Measurements from ENCODE around the gene TMEM179. TPM values are rescaled to one million over a fixed set of nuclear protein-coding genes. Genes with fewer than 3 reads are reported as not detected.

The TMEM179 gene
- total RNA-seq, 1 experiment from 2014 or later = 3.4 TPM

DNA sequence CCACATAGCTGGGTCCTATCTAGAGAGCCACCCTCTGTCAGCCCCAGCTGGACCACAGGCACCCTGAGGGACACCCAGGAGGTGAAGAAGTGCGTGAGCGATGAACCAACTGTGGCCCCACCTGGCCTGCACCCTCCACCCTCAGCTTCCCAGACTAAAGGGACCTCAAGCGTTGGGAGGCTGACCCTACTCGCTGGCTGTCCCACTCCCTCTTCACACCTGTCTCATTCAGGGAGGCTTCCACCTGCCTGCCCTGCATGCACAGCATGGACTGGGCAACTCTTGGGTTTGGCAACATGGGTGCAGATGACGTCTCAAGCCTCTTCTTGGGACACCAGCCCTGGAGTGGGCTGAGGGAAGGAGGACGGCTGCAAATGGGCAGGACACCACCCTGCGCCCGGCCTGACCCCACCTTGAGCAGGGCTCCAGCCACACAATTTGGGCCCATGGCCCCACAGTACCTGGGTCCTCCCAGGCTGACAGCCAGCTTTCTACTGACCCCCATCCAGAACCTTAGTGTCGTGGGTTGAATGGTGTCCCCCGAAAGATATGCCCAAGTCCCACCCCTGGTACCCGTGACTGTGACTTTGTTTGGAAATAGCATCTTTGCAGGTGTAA lies 2.1 kb downstream of the TMEM179 start:
- Histone ChIP-seq H3K27me3 (ENCODE audit: control insufficient read depth, insufficient read depth, low read length) (peaks cover 6% of the 10 kb centered on the region), H3K9me3 (ENCODE audit: control insufficient read depth, insufficient read depth, low read depth, low read length) (no peaks in the 10 kb centered on the region), H3K27ac (ENCODE audit: low read length) (no peak overlapping the region), H3K4me1 (ENCODE audit: control insufficient read depth, insufficient read depth, low read length) (no peaks in the 10 kb centered on the region), H3K36me3 (ENCODE audit: control insufficient read depth, insufficient read depth, low read length) (no peaks in the 10 kb centered on the region), H3K4me3 (ENCODE audit: low read depth in 2 of 2, low read length in 2 of 2) (no peak overlapping the region)
- ChIA-PET POLR2A (no interaction called here), CTCF (no interaction called here)
- TF ChIP-seq REST (IDR thresholded peaks at IDR 0.05; ENCODE audit: insufficient read depth in 1 of 2, low read depth in 2 of 2, low read length in 1 of 2) (no peak), TCF7L2 (IDR thresholded peaks at IDR 0.05; ENCODE audit: low read depth, low read length) (no peak), SIN3A (IDR thresholded peaks at IDR 0.05; ENCODE audit: borderline replicate concordance, insufficient read depth, low read depth, low read length) (no peak), POLR2AphosphoS5 (IDR thresholded peaks at IDR 0.05; ENCODE audit: low read depth, low read length) (no peak)
- TF ChIP-seq, protein P1, sequence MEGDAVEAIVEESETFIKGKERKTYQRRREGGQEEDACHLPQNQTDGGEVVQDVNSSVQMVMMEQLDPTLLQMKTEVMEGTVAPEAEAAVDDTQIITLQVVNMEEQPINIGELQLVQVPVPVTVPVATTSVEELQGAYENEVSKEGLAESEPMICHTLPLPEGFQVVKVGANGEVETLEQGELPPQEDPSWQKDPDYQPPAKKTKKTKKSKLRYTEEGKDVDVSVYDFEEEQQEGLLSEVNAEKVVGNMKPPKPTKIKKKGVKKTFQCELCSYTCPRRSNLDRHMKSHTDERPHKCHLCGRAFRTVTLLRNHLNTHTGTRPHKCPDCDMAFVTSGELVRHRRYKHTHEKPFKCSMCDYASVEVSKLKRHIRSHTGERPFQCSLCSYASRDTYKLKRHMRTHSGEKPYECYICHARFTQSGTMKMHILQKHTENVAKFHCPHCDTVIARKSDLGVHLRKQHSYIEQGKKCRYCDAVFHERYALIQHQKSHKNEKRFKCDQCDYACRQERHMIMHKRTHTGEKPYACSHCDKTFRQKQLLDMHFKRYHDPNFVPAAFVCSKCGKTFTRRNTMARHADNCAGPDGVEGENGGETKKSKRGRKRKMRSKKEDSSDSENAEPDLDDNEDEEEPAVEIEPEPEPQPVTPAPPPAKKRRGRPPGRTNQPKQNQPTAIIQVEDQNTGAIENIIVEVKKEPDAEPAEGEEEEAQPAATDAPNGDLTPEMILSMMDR (IDR thresholded peaks at IDR 0.05) = no peak
- no TSS peak for BruUV-seq (replicated peaks)
- no peak for ATAC-seq
- intact Hi-C loops (cut with micrococcal nuclease; ENCODE audit: unreplicated experiment) (no loop called here), in situ Hi-C loops (cut with HindIII; ENCODE audit: low pct_unique_long_range_greater_than_20kb, low sequenced_read_pairs) (no loop called here)
- DNase-seq (ENCODE audit: low read depth, low spot score) = no peak

DNA sequence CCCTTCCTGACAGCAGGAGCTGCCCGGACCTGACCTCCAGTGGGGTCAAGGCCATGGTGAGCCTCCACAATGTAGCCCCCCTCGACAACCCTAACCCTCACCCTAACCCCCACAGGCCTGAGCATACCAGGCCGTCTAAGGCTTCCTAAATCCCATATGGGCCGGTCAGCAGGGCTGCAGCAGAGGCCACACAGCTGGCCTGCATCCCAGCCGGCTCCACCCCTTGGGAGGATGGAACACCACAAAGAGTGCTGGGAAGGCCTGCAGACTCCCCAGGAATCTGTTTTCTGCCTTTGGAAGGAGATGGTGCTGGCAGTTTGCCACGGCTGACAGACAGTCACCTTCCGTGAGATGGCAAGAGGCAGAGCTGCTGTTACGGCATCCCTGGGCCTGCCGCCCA lies 2.8 kb downstream of the TMEM179 start:
- DNase-seq (ENCODE audit: low read depth, low spot score) = no peak
- POLR2A ChIA-PET = no interaction called here

More for the DNA sequence above, 2.8 kb downstream of the TMEM179 start:
- Histone ChIP-seq H3K27me3 (ENCODE audit: control insufficient read depth, insufficient read depth, low read length) (peaks cover 4% of the 10 kb centered on the region), H3K27ac (ENCODE audit: low read length) (no peak overlapping the region), H3K4me1 (ENCODE audit: control insufficient read depth, insufficient read depth, low read length) (no peaks in the 10 kb centered on the region), H3K9me3 (ENCODE audit: control insufficient read depth, insufficient read depth, low read depth, low read length) (no peaks in the 10 kb centered on the region), H3K36me3 (ENCODE audit: control insufficient read depth, insufficient read depth, low read length) (no peaks in the 10 kb centered on the region), H3K4me3 (ENCODE audit: low read depth in 2 of 2, low read length in 2 of 2) (no peak overlapping the region)
- intact Hi-C loops (cut with micrococcal nuclease; ENCODE audit: unreplicated experiment) (no loop called here), in situ Hi-C loops (cut with HindIII; ENCODE audit: low pct_unique_long_range_greater_than_20kb, low sequenced_read_pairs) (no loop called here)
- CTCF ChIA-PET = no interaction called here
- BruUV-seq (replicated peaks) = no TSS peak
- TF ChIP-seq REST (IDR thresholded peaks at IDR 0.05; ENCODE audit: insufficient read depth in 1 of 2, low read depth in 2 of 2, low read length in 1 of 2) = no peak
- TF ChIP-seq, protein P1 (IDR thresholded peaks at IDR 0.05) = no peak
- no peak for TF ChIP-seq SIN3A (IDR thresholded peaks at IDR 0.05; ENCODE audit: borderline replicate concordance, insufficient read depth, low read depth, low read length)
- no peak for TF ChIP-seq POLR2AphosphoS5 (IDR thresholded peaks at IDR 0.05; ENCODE audit: low read depth, low read length)
- ATAC-seq = no peak
